ENCODE data around the gene MTA2. TPM values are rescaled to one million over a fixed set of nuclear protein-coding genes. Genes with fewer than 3 reads are reported as not detected.

MTA2 gene
- total RNA-seq, 1 donor from 2014 or later: 162 TPM

DNA sequence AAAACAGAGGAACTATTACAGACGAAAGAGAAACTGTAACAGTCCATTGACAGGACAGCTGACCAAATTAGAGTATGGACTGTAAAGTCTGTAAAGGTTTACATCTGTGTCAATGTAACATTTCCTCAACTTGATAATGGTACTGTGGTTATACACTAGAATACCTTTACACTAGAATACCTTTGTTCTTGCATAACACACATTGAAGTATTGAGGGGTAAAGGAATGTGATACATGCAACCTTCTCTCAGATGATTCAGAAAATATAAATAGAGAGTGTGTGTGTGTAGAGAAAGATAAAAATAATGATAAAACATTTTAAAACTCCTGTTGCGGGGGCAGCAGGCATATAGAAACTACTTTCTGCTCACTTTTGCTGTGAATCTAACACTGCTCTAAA is 22.4 kb downstream of the MTA2 start:
- Histone ChIP-seq H3K4me3 (ENCODE audit: low read depth, low read length) (no peak overlapping the region), H3K27me3 (ENCODE audit: control insufficient read depth, insufficient read depth, low read length) (no peaks in the 10 kb centered on the region), H3K36me3 (ENCODE audit: control insufficient read depth, insufficient read depth, low read length) (peaks cover 18% of the 10 kb centered on the region)
- DNase-seq (ENCODE audit: low read depth) (no peak), FAIRE-seq (no peak)
- TF ChIP-seq, protein P1, sequence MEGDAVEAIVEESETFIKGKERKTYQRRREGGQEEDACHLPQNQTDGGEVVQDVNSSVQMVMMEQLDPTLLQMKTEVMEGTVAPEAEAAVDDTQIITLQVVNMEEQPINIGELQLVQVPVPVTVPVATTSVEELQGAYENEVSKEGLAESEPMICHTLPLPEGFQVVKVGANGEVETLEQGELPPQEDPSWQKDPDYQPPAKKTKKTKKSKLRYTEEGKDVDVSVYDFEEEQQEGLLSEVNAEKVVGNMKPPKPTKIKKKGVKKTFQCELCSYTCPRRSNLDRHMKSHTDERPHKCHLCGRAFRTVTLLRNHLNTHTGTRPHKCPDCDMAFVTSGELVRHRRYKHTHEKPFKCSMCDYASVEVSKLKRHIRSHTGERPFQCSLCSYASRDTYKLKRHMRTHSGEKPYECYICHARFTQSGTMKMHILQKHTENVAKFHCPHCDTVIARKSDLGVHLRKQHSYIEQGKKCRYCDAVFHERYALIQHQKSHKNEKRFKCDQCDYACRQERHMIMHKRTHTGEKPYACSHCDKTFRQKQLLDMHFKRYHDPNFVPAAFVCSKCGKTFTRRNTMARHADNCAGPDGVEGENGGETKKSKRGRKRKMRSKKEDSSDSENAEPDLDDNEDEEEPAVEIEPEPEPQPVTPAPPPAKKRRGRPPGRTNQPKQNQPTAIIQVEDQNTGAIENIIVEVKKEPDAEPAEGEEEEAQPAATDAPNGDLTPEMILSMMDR (IDR thresholded peaks at IDR 0.05; ENCODE audit: insufficient read depth, low read length, severe bottlenecking): no peak

DNA sequence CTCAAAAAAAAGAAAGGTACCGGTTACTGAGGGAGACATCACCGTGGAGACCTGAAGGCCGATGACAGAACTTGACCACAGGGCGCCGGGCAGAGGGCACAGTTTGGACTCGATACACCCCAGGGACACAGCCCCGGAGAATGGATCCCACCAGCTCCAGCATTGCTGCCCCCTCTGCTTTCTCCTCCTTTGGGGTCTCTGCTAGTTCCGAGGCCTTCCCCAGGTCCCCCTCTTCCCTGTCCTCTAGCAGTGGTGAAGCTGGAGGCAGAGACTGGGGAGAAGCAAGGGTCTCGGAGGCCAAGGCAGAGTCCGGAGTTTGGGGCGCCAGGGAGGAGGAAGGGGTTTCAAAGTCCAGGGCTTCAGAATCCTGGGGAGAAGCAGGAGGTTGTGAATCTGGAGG is 23.1 kb downstream of the MTA2 start:
- no peak for DNase-seq (ENCODE audit: low read depth)
- Histone ChIP-seq H3K36me3 (ENCODE audit: control insufficient read depth, insufficient read depth, low read length) (peaks cover 15% of the 10 kb centered on the region), H3K27me3 (ENCODE audit: control insufficient read depth, insufficient read depth, low read length) (no peaks in the 10 kb centered on the region), H3K4me3 (ENCODE audit: low read depth, low read length) (no peak overlapping the region)
- FAIRE-seq: no peak
- TF ChIP-seq, protein P1 (IDR thresholded peaks at IDR 0.05; ENCODE audit: insufficient read depth, low read length, severe bottlenecking): no peak

DNA sequence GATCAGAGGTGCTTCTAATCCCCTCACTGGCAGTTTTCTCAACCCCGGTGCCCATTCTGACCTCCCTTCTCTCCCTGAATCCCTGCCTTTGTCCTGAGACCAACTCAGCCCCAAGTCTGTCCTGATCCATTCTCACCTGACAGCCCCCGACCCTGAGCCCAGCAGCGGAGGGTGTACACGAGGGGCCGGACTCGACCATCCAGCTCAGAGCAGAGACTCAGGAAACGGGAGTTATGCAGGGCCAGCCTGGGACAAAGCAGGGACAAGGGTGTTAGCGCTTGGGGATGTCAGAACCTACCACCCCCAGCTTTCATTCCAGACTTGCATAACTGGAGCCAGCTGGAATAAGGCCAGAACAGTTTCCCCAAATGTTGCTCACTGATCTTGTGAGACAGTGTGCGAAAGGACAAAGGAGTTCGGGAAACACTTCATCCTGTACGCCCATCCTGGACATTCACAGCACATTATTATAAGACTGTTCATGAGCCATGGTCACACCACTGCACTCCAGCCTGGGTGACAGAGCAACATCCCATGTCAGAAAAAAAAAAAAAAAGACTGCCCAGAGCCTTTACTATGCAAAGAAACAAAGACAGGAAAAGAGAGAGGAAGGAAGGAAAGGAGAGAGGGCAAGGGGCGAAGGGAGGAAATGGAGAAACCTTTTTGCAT is 24.5 kb downstream of the MTA2 start:
- Histone ChIP-seq H3K36me3 (ENCODE audit: control insufficient read depth, insufficient read depth, low read length) (peaks cover 15% of the 10 kb centered on the region), H3K4me3 (ENCODE audit: low read depth, low read length) (no peak overlapping the region), H3K27me3 (ENCODE audit: control insufficient read depth, insufficient read depth, low read length) (no peaks in the 10 kb centered on the region)
- TF ChIP-seq, protein P1 (IDR thresholded peaks at IDR 0.05; ENCODE audit: insufficient read depth, low read length, severe bottlenecking): no peak
- no peak for FAIRE-seq
- no peak for DNase-seq (ENCODE audit: low read depth)

DNA sequence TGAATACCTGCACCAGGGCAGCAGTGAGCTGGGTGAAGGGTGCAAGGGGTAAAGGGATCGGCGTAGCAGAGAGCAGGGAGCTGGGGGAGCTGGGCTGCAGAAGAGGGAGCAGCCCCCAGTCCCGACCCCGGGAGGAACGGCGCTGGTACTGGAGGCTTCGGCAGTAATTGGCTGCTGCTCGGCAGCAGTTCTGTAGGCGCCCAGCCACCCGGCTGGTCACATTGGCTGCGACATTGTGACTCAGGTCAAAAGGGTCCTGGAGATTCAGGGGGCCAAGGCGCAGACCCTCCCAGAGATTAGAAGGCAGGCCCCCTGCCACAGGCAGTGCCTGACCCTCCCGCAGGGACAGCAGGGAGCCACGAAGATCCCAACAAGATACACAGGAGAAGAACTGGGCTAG is 25.8 kb downstream of the MTA2 start:
- FAIRE-seq: no peak
- H3K4me3 ChIP-seq (ENCODE audit: low read depth, low read length): no peak overlapping the region
- H3K27me3 ChIP-seq (ENCODE audit: control insufficient read depth, insufficient read depth, low read length): no peaks in the 10 kb centered on the region
- TF ChIP-seq, protein P1 (IDR thresholded peaks at IDR 0.05; ENCODE audit: insufficient read depth, low read length, severe bottlenecking): no peak
- DNase-seq (ENCODE audit: low read depth): no peak
- H3K36me3 ChIP-seq (ENCODE audit: control insufficient read depth, insufficient read depth, low read length): peaks cover 24% of the 10 kb centered on the region

DNA sequence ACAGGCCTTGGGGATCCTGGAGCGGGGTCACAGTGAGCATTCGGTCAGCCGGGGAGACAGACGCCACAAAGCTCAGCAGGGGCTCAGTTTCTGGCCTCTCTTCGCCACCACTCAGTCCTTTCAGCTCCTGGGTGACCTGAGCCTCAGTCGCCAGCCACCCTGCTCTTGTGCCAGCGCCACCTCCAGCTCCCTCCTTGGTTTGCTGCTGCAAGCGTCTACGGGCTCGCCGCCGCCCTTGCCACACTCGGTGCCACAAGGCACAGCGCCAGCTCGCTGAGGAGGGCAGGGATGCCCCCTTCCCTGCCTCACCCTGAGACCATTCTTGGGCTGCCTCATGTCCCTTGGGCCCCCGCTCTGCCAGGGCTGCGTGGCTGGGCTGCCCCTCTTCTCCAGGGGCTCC is 26.5 kb downstream of the MTA2 start:
- peaks cover 29% of the 10 kb centered on the region for H3K36me3 ChIP-seq (ENCODE audit: control insufficient read depth, insufficient read depth, low read length)
- H3K4me3 ChIP-seq (ENCODE audit: low read depth, low read length): no peak overlapping the region
- FAIRE-seq: no peak

More for the DNA sequence above, 26.5 kb downstream of the MTA2 start:
- DNase-seq (ENCODE audit: low read depth): no peak
- TF ChIP-seq, protein P1 (IDR thresholded peaks at IDR 0.05; ENCODE audit: insufficient read depth, low read length, severe bottlenecking): no peak
- no peaks in the 10 kb centered on the region for H3K27me3 ChIP-seq (ENCODE audit: control insufficient read depth, insufficient read depth, low read length)
